ENCODE data around the gene PPBP. TPM values are rescaled to one million over a fixed set of nuclear protein-coding genes. Genes with fewer than 3 reads are reported as not detected.

The PPBP gene
- total RNA-seq (not detected in 2 replicates), polyA plus RNA-seq (not detected in 2 replicates)

DNA sequence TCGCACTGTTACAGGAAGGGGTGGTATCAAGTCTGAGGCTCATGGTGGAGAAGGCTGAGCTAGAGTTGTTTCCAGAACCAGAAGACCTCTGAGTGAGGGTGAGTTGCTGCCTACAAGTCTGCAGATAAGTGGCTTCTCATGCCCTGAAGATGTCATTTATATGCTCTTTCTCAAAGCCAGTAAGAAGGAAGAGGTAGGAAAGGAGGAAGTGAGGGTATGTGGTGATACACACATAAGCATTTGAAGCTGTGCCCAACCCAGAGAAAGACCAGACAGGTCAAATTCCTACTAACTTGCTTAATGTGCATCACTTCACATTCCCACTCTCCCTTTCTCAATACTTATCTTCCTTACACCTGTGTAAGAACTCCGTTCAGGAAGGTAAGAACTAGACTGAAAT, at the start of gene PPBP:
Gene PPBP, minus strand, starts transcription at position 130 of the 400 bp plus-strand sequence. Its CDS starts 87 bp downstream, at position 43.
- TF ChIP-seq CTCF (IDR thresholded peaks at IDR 0.05; ENCODE audit: low read depth, low read length), result no peak
- H3K4me1 ChIP-seq (ENCODE audit: low read depth), result no peaks in the 10 kb centered on the region
- no peak within 1 kb of the TSS for H3K4me3 ChIP-seq
- H3K9me3 ChIP-seq (ENCODE audit: low read depth), result no peaks in the 10 kb centered on the region
- no peak for DNase-seq (ENCODE audit: low read depth in 1 of 2, low spot score in 1 of 2)
- H3K36me3 ChIP-seq, result no peaks in the 10 kb centered on the region
- H3K27me3 ChIP-seq, result no peaks in the 10 kb centered on the region
- H3K27ac ChIP-seq, result no peak within 1 kb of the TSS

- H3K36me3 ChIP-seq, result no peaks in the 10 kb centered on the region
- no peak overlapping the region for H3K27ac ChIP-seq
- no peaks in the 10 kb centered on the region for H3K9me3 ChIP-seq (ENCODE audit: low read depth)
- no peaks in the 10 kb centered on the region for H3K4me1 ChIP-seq (ENCODE audit: low read depth)
- TF ChIP-seq CTCF (IDR thresholded peaks at IDR 0.05; ENCODE audit: low read depth, low read length), result no peak
- peaks cover 6% of the 10 kb centered on the region for H3K27me3 ChIP-seq
- no peak for DNase-seq (ENCODE audit: low read depth in 1 of 2, low spot score in 1 of 2)
- peak overlapping the region; percentile 63 for H3K4me3 ChIP-seq
Observed at GRCh38 chr4:74037076-74037955, 49.3 kb upstream of the PPBP start.

- Histone ChIP-seq H3K9me3 (ENCODE audit: low read depth) (no peaks in the 10 kb centered on the region), H3K4me3 (no peak overlapping the region), H3K36me3 (no peaks in the 10 kb centered on the region), H3K4me1 (ENCODE audit: low read depth) (no peaks in the 10 kb centered on the region), H3K27me3 (no peaks in the 10 kb centered on the region), H3K27ac (no peak overlapping the region)
- DNase-seq (ENCODE audit: low read depth in 1 of 2, low spot score in 1 of 2), result peak in 1 of 2 donors; percentile 40
- no peak for TF ChIP-seq CTCF (IDR thresholded peaks at IDR 0.05; ENCODE audit: low read depth, low read length)
Observed at GRCh38 chr4:74033739-74034138, 45.7 kb upstream of the PPBP start.

DNA sequence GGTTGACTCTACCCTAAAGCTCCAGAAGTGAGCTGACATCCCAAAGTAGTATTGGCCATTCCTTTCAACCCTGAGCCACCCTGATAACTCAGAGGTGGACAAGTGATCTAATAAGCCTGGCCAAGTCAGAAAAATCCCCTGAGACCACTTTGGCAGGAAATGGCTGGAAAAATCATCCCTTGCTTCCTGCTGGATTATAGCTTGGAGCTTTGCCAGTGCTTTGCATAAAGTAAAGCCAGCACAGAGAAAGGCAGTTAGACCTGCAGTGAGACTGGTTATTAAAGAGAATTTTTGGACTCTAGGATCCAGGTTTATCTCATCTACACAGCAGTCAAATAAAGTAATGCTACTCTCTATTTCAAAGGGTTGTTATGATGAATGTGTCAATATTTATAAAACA, 44.1 kb upstream of the PPBP start:
- no peak for TF ChIP-seq CTCF (IDR thresholded peaks at IDR 0.05; ENCODE audit: low read depth, low read length)
- Histone ChIP-seq H3K27ac (no peak overlapping the region), H3K27me3 (no peaks in the 10 kb centered on the region), H3K9me3 (ENCODE audit: low read depth) (no peaks in the 10 kb centered on the region), H3K36me3 (no peaks in the 10 kb centered on the region), H3K4me1 (ENCODE audit: low read depth) (no peaks in the 10 kb centered on the region), H3K4me3 (no peak overlapping the region)
- peak in 1 of 2 donors; percentile 63 for DNase-seq (ENCODE audit: low read depth in 1 of 2, low spot score in 1 of 2)

- Histone ChIP-seq H3K4me3 (no peak overlapping the region), H3K9me3 (ENCODE audit: low read depth) (no peaks in the 10 kb centered on the region)
Observed at GRCh38 chr4:74031576-74031975, 43.6 kb upstream of the PPBP start.

More at GRCh38 chr4:74031576-74031975, 43.6 kb upstream of the PPBP start:
- Histone ChIP-seq H3K4me1 (ENCODE audit: low read depth) (no peaks in the 10 kb centered on the region), H3K27me3 (no peaks in the 10 kb centered on the region), H3K27ac (no peak overlapping the region), H3K36me3 (no peaks in the 10 kb centered on the region)
- DNase-seq (ENCODE audit: low read depth in 1 of 2, low spot score in 1 of 2), result no peak
- TF ChIP-seq CTCF (IDR thresholded peaks at IDR 0.05; ENCODE audit: low read depth, low read length), result no peak
